HG02885 (cell line): Measurements from ENCODE around the gene RALA.

Source experiments
- ATAC-seq: cut with Tn5 transposase; IDR thresholded peaks from one replicate; pipeline ENCODE4 v1.9.1; 2021; ENCODE audit warnings: mild to moderate bottlenecking; ENCODE audit not compliant: unreplicated experiment, poor library complexity

The RALA gene

GRCh38 chr7:39753823-39754325 lies 130.5 kb downstream of the RALA start:
- ATAC-seq, result no peak

- no peak for ATAC-seq
These were observed 131.2 kb downstream of the RALA start for GRCh38 chr7:39754326-39755120.

- no peak for ATAC-seq
These were observed 134.2 kb downstream of the RALA start for GRCh38 chr7:39757604-39758003.
